ENCODE measurements around the gene LINC00305. TPM values are rescaled to one million over a fixed set of nuclear protein-coding genes. Genes with fewer than 3 reads are reported as not detected.

The LINC00305 gene
- total RNA-seq, 4 donors from 2014 or later: not detected

DNA sequence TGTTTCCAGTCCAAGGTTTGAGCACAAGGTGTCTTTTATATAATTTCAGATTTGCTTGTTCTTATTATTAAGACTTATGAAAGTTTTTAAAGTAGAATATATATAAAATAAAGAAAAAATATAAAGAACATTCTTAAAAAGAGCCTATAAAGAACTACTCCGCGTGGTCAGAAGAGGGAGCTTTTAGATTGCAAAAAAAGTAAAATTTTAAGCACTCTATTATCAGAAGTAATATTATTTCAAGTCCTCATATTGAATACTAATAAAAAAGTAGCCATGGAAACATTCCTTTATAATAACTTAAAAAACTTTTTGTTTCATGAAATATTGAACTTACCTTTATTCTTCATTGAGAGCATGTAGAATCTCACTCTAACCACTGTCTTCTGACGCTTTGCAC lies 51.4 kb downstream of the LINC00305 start:
- WGBS, 2 donors: 69 to 73% methylated on average over 3 of the region's 3 CpGs
- TF ChIP-seq, protein P1, sequence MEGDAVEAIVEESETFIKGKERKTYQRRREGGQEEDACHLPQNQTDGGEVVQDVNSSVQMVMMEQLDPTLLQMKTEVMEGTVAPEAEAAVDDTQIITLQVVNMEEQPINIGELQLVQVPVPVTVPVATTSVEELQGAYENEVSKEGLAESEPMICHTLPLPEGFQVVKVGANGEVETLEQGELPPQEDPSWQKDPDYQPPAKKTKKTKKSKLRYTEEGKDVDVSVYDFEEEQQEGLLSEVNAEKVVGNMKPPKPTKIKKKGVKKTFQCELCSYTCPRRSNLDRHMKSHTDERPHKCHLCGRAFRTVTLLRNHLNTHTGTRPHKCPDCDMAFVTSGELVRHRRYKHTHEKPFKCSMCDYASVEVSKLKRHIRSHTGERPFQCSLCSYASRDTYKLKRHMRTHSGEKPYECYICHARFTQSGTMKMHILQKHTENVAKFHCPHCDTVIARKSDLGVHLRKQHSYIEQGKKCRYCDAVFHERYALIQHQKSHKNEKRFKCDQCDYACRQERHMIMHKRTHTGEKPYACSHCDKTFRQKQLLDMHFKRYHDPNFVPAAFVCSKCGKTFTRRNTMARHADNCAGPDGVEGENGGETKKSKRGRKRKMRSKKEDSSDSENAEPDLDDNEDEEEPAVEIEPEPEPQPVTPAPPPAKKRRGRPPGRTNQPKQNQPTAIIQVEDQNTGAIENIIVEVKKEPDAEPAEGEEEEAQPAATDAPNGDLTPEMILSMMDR (IDR thresholded peaks at IDR 0.05): no peak
- no peak for TF ChIP-seq POLR2A (IDR thresholded peaks at IDR 0.05)
- intact Hi-C loops (cut with DNase I; ENCODE audit: low total_unique reads): no loop called here
- no peak for DNase-seq (ENCODE audit: low spot score in 2 of 2)
- H3K4me3 ChIP-seq (ENCODE audit: low read depth, poor library complexity, severe bottlenecking): no peak overlapping the region

DNA sequence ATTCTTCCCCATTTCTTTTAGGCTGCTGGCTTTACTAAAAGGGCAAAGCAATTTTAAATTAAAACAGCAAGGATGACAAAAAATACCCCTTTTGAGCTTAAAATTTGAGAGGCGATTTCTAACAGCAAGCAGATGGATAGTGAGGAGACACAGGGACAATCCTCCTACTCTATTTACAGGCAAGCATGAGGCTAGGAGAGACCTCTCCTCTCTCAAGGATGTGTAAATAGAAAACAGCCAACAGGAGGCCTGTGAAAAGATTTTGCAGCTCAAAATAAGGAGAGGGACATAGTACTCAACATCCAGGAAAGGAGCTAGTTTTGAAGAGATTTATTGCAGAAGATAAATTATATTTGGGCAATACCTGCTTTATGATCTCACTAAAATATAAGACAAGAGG lies 53.8 kb downstream of the LINC00305 start:
- intact Hi-C loops (cut with DNase I; ENCODE audit: low total_unique reads): no loop called here
- no peak for TF ChIP-seq POLR2A (IDR thresholded peaks at IDR 0.05)
- TF ChIP-seq, protein P1 (IDR thresholded peaks at IDR 0.05): no peak
- no peak for DNase-seq (ENCODE audit: low spot score in 2 of 2)
- WGBS, 2 donors: 76% methylated on average over 1 of the region's 1 CpG
- no peak overlapping the region for H3K4me3 ChIP-seq (ENCODE audit: low read depth, poor library complexity, severe bottlenecking)

DNA sequence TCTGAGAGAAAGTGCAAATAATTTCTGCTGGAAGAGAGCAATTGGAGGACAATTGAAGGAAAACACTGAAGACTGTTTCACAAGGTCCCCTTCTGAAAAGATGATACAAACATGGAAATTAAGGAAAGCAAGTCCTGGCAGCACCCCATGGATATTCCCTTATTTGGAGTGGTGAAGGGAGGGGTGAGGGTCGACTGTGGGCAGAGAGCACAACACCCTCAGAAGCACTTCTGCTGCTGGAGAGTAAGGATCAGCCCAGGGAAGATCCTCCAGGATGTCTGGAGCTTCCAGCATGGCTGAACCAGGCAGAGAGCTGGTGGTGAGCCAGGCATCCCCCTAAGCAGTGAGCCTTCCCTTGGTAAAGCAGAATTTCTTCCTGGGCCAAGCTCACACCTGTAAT lies 54.7 kb downstream of the LINC00305 start:
- H3K4me3 ChIP-seq (ENCODE audit: low read depth, poor library complexity, severe bottlenecking): no peak overlapping the region
- WGBS, 2 donors: 17 to 23% methylated on average over 1 of the region's 1 CpG
- DNase-seq (ENCODE audit: low spot score in 2 of 2): no peak
- intact Hi-C loops (cut with DNase I; ENCODE audit: low total_unique reads): no loop called here
- TF ChIP-seq, protein P1 (IDR thresholded peaks at IDR 0.05): no peak
- TF ChIP-seq POLR2A (IDR thresholded peaks at IDR 0.05): no peak

DNA sequence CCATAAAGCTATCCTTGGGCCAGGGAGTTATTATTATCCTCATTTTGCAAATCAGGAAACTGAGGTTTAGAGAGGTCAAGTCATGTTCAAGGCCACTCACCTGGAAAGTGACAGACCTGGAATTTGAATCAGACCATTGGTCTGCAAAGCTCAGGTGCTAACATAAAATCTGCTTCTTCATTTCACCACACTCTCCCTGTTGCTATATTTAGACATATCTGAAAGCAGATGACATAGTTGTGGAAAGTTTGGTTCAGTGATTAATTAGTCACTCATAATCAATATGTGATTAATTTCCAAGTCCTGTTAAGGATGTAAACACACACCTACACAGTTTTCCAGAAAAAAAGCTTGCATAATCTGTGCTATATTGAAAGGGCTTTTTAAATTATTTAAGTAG lies 57.4 kb downstream of the LINC00305 start:
- TF ChIP-seq, protein P1 (IDR thresholded peaks at IDR 0.05): no peak
- no peak for TF ChIP-seq POLR2A (IDR thresholded peaks at IDR 0.05)
- H3K4me3 ChIP-seq (ENCODE audit: low read depth, poor library complexity, severe bottlenecking): no peak overlapping the region
- intact Hi-C loops (cut with DNase I; ENCODE audit: low total_unique reads): no loop called here
- DNase-seq (ENCODE audit: low spot score in 2 of 2): no peak

DNA sequence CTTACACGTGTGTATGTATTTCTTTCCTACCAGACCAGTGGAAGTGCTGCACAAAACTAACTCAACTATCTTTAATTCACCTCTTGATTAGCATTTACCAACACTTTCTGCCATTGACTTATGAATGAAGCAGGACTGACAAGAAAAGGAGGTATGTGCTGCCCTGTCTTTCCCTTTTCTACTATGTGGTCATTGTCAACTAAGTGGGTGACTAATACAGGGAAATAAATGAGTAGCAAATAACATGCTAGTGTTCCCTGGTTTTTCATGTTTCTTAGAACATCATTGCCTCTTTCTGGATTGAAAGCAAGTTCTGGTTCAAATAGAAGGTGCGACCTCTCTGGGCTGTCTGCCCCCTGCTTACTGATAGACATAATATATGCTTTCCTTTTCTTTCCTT lies 58.0 kb downstream of the LINC00305 start:
- intact Hi-C loops (cut with DNase I; ENCODE audit: low total_unique reads): no loop called here
- no peak for DNase-seq (ENCODE audit: low spot score in 2 of 2)

DNA sequence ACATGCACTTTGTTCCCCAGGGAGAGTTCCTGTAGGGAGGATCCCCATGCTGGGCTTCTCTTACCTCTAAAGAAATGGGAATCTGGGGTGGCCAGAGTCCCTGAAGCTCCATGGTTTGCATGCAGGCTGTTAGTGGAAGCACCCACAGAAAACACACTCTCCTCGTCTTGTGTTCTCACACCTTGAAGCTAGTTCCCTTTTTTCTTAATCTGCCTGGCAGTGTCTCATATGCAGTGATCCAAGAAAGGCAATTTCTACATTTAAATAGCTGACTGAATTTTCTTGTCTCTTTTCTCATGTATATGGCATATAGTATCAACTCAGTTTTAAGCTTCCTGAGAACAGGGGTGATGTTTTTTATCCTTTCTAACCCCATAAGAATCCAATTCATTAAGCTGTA lies 65.0 kb downstream of the LINC00305 start:
- intact Hi-C loops (cut with DNase I; ENCODE audit: low total_unique reads): no loop called here
- TF ChIP-seq, protein P1 (IDR thresholded peaks at IDR 0.05): no peak
- no peak for TF ChIP-seq POLR2A (IDR thresholded peaks at IDR 0.05)
- WGBS, 2 donors: 75 to 85% methylated on average over 1 of the region's 1 CpG
- H3K4me3 ChIP-seq (ENCODE audit: low read depth, poor library complexity, severe bottlenecking): no peak overlapping the region
- DNase-seq (ENCODE audit: low spot score in 2 of 2): no peak

More for the DNA sequence above, 58.0 kb downstream of the LINC00305 start:
- 81 to 85% methylated on average over 2 of the region's 2 CpGs for WGBS, 2 donors
- no peak overlapping the region for H3K4me3 ChIP-seq (ENCODE audit: low read depth, poor library complexity, severe bottlenecking)
- TF ChIP-seq POLR2A (IDR thresholded peaks at IDR 0.05): no peak

All from lower leg skin (tissue), 4 donors.